Keratinocyte (primary cell): ENCODE results near the gene RBPJ.

Experiments used
- CTCF ChIP-seq, 3 experiments: IDR thresholded peaks in 1 of 3; conservative IDR thresholded peaks in 1 of 3; optimal IDR thresholded peaks in 1 of 3; 2 replicates in 2 of 3; 3 replicates in 1 of 3; pipeline versions ENCODE3 to v1.5.1; 2011; ENCODE audit warnings: low read length in 3 of 3, mild to moderate bottlenecking in 3 of 3, moderate library complexity in 2 of 3, control low read depth in 1 of 3, inconsistent platforms in 1 of 3; ENCODE audit not compliant: insufficient read depth in 2 of 3; ENCODE audit errors: extremely low read depth in 1 of 3
- EZH2 ChIP-seq: IDR thresholded peaks from one replicate; pipeline ENCODE4 v1.6.1; 2012; ENCODE audit warnings: inconsistent platforms, mild to moderate bottlenecking, low read length, moderate library complexity

- TF ChIP-seq CTCF (optimal IDR thresholded peaks at IDR 0.05 in 1 of 3, IDR thresholded peaks at IDR 0.05 in 1 of 3, conservative IDR thresholded peaks at IDR 0.05 in 1 of 3; ENCODE audit: extremely low read depth in 1 of 3, insufficient read depth in 2 of 3, low read length in 3 of 3) = no peak
- TF ChIP-seq EZH2 = no peak
These were observed 147.6 kb downstream of the RBPJ start for GRCh38 chr4:26468283-26468949.
